GM12891 (cell line): ENCODE data around the gene PLA2R1.

ENCODE experiments used
- PAX5 ChIP-seq: IDR thresholded peaks from 2 replicates; pipeline ENCODE4 v1.6.1; 2011; ENCODE audit warnings: low read length, moderate library complexity, mild to moderate bottlenecking; ENCODE audit not compliant: insufficient read depth, severe bottlenecking
- POLR2A ChIP-seq: IDR thresholded peaks from 2 replicates; pipeline ENCODE4 v1.6.1; 2011; ENCODE audit warnings: low read depth, low read length, control low read depth

DNA sequence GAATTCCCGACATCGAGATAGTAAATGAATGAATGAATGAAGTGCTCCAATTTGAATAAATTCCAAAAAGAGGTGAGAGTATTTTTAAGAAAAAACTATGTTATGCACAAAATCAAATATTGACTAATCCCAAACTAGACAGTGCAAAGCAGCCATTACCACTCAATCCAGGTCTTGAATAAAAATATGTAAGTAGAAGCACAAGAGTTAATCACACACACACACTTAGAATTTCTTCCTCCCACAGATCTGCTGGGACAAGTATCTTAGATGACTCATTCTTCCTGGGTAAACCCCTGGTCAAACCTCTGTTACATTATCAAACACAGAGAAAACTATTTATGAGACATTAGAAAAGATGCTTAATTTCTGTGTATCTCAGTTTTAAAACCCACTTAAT lies 102.0 kb downstream of the PLA2R1 start:
- no peak for TF ChIP-seq PAX5
- no peak for TF ChIP-seq POLR2A
